Hepatocyte (in vitro differentiated cells): ENCODE measurements around the gene ODC1. TPM values are rescaled to one million over a fixed set of nuclear protein-coding genes. Genes with fewer than 3 reads are reported as not detected.
"Not testable (repeated sequence)": the region's sequence is repeated elsewhere in the genome, so short reads cannot be mapped to it uniquely, and the experiment has no call there.

Experiments used
- DNase-seq: peaks from one replicate; pipeline ENCODE4 v3.0.0-alpha.2; 2016; ENCODE audit warnings: low spot score
- H2AFZ ChIP-seq: fragments of 200-600 bp; sonication (generic); 2 replicates; pipeline ENCODE4 v1.6.0; 2016; ENCODE audit warnings: antibody characterized with exemption, mild to moderate bottlenecking
- H3K27ac ChIP-seq: fragments of 200-600 bp; sonication (generic); 2 replicates; pipeline ENCODE4 v1.5.1; 2016; ENCODE audit warnings: mild to moderate bottlenecking
- H3K27me3 ChIP-seq: fragments of 200-600 bp; sonication (generic); 2 replicates; pipeline ENCODE4 v1.6.1; 2016
- H3K36me3 ChIP-seq: fragments of 200-600 bp; sonication (generic); replicated peaks from 2 replicates; pipeline ENCODE4 v1.5.1; 2016; ENCODE audit warnings: low read depth; ENCODE audit not compliant: insufficient read depth
- H3K4me1 ChIP-seq: fragments of 200-600 bp; sonication (generic); 2 replicates; pipeline ENCODE4 v1.5.1; 2016; ENCODE audit warnings: mild to moderate bottlenecking, moderate library complexity; ENCODE audit not compliant: insufficient read depth
- H3K4me2 ChIP-seq: fragments of 200-600 bp; sonication (generic); 2 replicates; pipeline ENCODE4 v1.6.0; 2016
- H3K4me3 ChIP-seq: fragments of 200-600 bp; sonication (generic); 2 replicates; pipeline ENCODE4 v1.5.1; 2016; ENCODE audit warnings: mild to moderate bottlenecking
- H3K79me2 ChIP-seq: fragments of 200-600 bp; sonication (generic); 2 replicates; pipeline ENCODE4 v1.6.0; 2017; ENCODE audit warnings: mild to moderate bottlenecking
- H3K9me2 ChIP-seq: fragments of 200-600 bp; sonication (generic); replicated peaks from 2 replicates; pipeline ENCODE4 v1.6.0; 2017; ENCODE audit warnings: mild to moderate bottlenecking; ENCODE audit not compliant: insufficient read depth
- H3K9me3 ChIP-seq: fragments of 200-600 bp; sonication (generic); 2 replicates; pipeline ENCODE4 v1.5.1; 2016; ENCODE audit warnings: low read depth, mild to moderate bottlenecking
- H4K20me1 ChIP-seq: fragments of 200-600 bp; sonication (generic); 2 replicates; pipeline ENCODE4 v1.6.0; 2016; ENCODE audit warnings: mild to moderate bottlenecking; ENCODE audit not compliant: insufficient read depth, poor library complexity, severe bottlenecking
- EZH2 ChIP-seq: fragments of 200-600 bp; sonication (generic); IDR thresholded peaks from 2 replicates; pipeline ENCODE4 v1.6.1; 2016; ENCODE audit warnings: antibody characterized with exemption, mild to moderate bottlenecking, borderline replicate concordance
- EZH2phosphoT487 ChIP-seq: fragments of 200-600 bp; sonication (generic); IDR thresholded peaks from one replicate; pipeline ENCODE4 v1.6.1; 2018; ENCODE audit warnings: antibody characterized with exemption, mild to moderate bottlenecking, low read depth, moderate library complexity; ENCODE audit not compliant: unreplicated experiment, severe bottlenecking
- WGBS: methylation state at CpG from one replicate; pipeline ENCODE4 v1.1.6; 2016; ENCODE audit warnings: low lambda C conversion rate; ENCODE audit errors: missing lambda C conversion rate; 5-methylcytosine and 5-hydroxymethylcytosine counted together
- polyA plus RNA-seq: library from polyadenylated mRNA; unstranded; fragments of >200 nt; fragmentation: Nextera tagmentation; extraction: Ambion mirVana; gene quantifications from 2 replicates; pipeline ENCODE4 v1.2.1, GENCODE V29; 2016
- total RNA-seq: library from RNA; depleted of rRNA; stranded (reverse); fragments of >200 nt; gene quantifications from 2 replicates; pipeline ENCODE4 v1.2.3, GENCODE V29; 2014
- TF ChIP-seq, protein P1 (sequence below): fragments of 200-600 bp; sonication (generic); IDR thresholded peaks from 2 replicates; pipeline ENCODE4 v1.5.1; 2016; ENCODE audit warnings: antibody characterized with exemption, mild to moderate bottlenecking; ENCODE audit not compliant: poor library complexity

ODC1 gene
- total and polyA plus RNA-seq, 2 experiments from 2014 or later = 92.8 to 165 TPM

DNA sequence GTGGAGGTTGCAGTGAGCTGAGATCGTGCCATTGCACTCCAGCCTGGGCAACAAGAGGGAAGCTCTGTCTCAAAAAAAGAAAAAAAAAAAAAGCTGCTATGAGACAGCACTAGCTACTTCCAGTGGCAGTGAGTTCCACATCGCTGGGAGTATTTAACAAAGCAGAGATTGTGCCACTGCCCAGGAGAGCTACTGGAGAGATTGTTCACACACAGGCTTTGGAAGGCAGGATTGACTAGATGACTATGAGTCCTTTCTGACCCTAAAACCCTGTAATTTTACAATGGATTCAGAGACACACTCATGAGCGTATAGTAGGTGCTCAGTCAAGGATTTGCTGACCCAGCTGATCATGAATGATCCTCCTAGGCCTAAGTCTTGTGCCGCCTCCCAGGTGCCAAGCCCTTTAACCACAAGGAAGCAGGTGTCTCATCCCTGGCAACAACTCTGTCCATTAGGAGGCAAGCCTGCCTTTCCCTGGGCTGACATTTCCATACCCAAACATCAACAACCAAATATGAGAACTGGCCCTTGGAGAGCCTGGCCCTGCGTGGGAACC lies 45.0 kb upstream of the ODC1 start:
- Histone ChIP-seq H3K27ac (no peak overlapping the region), H3K4me1 (peaks cover 12% of the 10 kb centered on the region), H2AFZ (no peak overlapping the region), H3K9me2 (no peaks in the 10 kb centered on the region), H3K9me3 (no peaks in the 10 kb centered on the region), H3K36me3 (no peaks in the 10 kb centered on the region), H3K4me3 (no peak overlapping the region), H4K20me1 (no peaks in the 10 kb centered on the region), H3K4me2 (no peak overlapping the region), H3K27me3 (no peaks in the 10 kb centered on the region), H3K79me2 (no peaks in the 10 kb centered on the region)
- TF ChIP-seq EZH2 = no peak
- no peak for TF ChIP-seq EZH2phosphoT487
- TF ChIP-seq, protein P1, sequence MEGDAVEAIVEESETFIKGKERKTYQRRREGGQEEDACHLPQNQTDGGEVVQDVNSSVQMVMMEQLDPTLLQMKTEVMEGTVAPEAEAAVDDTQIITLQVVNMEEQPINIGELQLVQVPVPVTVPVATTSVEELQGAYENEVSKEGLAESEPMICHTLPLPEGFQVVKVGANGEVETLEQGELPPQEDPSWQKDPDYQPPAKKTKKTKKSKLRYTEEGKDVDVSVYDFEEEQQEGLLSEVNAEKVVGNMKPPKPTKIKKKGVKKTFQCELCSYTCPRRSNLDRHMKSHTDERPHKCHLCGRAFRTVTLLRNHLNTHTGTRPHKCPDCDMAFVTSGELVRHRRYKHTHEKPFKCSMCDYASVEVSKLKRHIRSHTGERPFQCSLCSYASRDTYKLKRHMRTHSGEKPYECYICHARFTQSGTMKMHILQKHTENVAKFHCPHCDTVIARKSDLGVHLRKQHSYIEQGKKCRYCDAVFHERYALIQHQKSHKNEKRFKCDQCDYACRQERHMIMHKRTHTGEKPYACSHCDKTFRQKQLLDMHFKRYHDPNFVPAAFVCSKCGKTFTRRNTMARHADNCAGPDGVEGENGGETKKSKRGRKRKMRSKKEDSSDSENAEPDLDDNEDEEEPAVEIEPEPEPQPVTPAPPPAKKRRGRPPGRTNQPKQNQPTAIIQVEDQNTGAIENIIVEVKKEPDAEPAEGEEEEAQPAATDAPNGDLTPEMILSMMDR = no peak
- WGBS = 91% methylated on average over 5 of the region's 5 CpGs
- no peak for DNase-seq

DNA sequence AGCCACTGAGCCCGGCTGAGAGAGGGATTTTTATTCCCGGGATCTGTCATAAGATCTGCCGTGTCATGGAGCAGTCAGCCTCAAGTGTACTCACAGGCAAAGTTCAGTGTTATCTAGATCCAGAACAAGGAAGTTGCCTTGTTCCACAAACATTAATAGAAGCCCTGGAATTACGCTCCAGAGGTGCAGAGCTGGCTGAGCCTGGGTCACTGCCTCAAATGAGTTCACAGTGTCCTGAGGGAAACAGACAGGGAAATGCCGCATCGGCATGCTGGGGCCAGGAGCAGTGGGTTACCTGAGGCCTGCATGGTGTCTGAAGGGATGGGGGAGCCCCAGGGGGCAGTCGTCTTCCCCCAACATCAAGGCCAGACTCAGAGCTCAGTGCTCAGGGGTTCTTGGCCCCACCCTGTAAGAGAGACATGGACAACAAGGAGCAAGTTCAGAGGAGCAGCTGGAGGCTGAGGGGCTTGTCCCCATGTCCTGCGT lies 42.7 kb upstream of the ODC1 start:
- WGBS = 67% methylated on average over 8 of the region's 8 CpGs
- H3K27me3 ChIP-seq = no peaks in the 10 kb centered on the region
- H3K9me2 ChIP-seq = no peaks in the 10 kb centered on the region
- no peak overlapping the region for H2AFZ ChIP-seq
- peak overlapping the region; percentile 32 for H3K4me2 ChIP-seq
- peaks cover 18% of the 10 kb centered on the region for H3K4me1 ChIP-seq
- H3K79me2 ChIP-seq = no peaks in the 10 kb centered on the region
- H4K20me1 ChIP-seq = no peaks in the 10 kb centered on the region
- DNase-seq = peak; percentile 77
- TF ChIP-seq, protein P1 = no peak
- TF ChIP-seq EZH2 = no peak
- no peak for TF ChIP-seq EZH2phosphoT487
- peak overlapping the region; percentile 89 for H3K27ac ChIP-seq
- H3K9me3 ChIP-seq = no peaks in the 10 kb centered on the region
- H3K4me3 ChIP-seq = no peak overlapping the region
- no peaks in the 10 kb centered on the region for H3K36me3 ChIP-seq

DNA sequence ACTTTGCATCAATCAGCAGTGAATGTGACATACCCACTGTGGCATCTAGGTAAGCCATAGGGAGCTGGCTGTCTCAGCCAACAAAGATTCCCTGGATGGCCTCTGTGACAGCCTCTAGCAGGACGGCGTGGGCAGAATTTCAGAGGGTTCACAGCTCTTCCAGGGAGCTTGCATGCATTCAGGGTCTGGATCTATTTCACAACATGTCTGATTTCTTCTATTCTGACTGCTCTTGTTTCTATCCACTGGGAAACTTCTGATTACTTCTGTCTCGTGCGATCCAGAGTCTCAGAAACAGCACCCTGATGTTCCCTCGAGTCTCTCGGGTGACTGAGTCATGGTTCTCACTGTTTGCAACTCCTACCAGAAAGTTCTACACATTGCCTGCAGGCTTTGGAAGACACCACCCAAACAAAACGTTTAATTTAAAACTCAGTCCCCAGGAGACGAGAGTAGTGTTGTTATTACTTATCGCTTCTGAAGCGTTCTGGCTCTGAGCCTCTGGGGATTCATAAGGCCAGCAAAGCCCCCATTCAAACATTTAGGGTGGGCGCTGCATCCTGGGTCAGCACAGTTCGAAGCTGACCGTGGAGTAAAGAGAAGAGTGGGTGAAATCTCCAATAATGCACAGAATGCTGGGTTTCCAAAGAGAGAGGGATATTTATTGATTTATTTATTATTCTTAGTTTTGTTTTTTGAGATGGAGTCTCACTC lies 41.9 kb upstream of the ODC1 start:
- H3K27ac ChIP-seq = peak overlapping the region; percentile 78

DNA sequence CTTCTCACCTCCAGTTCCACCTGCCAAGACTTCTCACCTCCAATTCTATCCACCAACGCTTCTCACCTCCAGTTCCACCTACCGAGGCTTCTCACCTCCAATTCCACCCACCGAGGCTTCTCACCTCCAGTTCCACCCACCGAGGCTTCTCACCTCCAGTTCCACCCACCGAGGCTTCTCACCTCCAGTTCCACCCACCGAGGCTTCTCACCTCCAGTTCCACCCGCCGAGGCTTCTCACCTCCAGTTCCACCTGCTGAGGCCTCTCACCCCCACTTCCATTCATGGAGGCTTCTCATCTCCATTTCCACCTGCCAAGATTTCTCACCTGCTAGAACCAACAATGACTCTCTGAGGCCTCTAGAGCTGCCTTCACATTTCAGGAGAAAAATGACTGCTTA lies 40.0 kb upstream of the ODC1 start:
- not testable (repeated sequence) for H3K9me2 ChIP-seq, DNase-seq, H3K4me3 ChIP-seq, H3K79me2 ChIP-seq, H3K27me3 ChIP-seq, H4K20me1 ChIP-seq, H2AFZ ChIP-seq, H3K4me2 ChIP-seq, H3K36me3 ChIP-seq, H3K9me3 ChIP-seq, H3K27ac ChIP-seq
- WGBS = 92% methylated on average over 7 of the region's 8 CpGs
- peaks cover 18% of the 10 kb centered on the region for H3K4me1 ChIP-seq

More for the DNA sequence above, 41.9 kb upstream of the ODC1 start:
- TF ChIP-seq EZH2 = no peak
- TF ChIP-seq, protein P1 = no peak
- no peak for TF ChIP-seq EZH2phosphoT487
- Histone ChIP-seq H3K9me2 (no peaks in the 10 kb centered on the region), H3K36me3 (no peaks in the 10 kb centered on the region), H3K79me2 (no peaks in the 10 kb centered on the region), H3K4me2 (no peak overlapping the region), H2AFZ (no peak overlapping the region), H4K20me1 (no peaks in the 10 kb centered on the region), H3K9me3 (no peaks in the 10 kb centered on the region), H3K27me3 (no peaks in the 10 kb centered on the region), H3K4me1 (peaks cover 18% of the 10 kb centered on the region), H3K4me3 (no peak overlapping the region)
- 87% methylated on average over 13 of the region's 13 CpGs for whole genome bisulfite sequencing
- no peak for DNase-seq

DNA sequence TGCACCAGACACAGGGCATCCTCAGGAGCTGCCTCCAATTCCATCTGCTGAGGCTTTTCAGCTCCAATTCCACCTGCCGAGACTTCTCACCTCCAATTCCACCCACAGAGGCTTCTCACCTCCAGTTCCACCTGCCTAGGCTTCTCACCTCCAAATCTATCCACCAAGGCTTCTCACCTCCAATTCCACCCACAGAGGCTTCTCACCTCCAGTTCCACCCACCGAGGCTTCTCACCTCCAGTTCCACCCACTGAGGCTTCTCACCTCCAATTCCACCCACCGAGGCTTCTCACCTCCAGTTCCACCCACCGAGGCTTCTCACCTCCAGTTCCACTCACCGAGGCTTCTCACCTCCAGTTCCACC lies 39.6 kb upstream of the ODC1 start:
- not testable (repeated sequence) for H3K4me2 ChIP-seq, H3K9me3 ChIP-seq, H3K9me2 ChIP-seq, H2AFZ ChIP-seq, H3K4me3 ChIP-seq, H3K79me2 ChIP-seq, H3K36me3 ChIP-seq, DNase-seq, H3K27me3 ChIP-seq, H4K20me1 ChIP-seq
- Histone ChIP-seq H3K4me1 (peaks cover 18% of the 10 kb centered on the region), H3K27ac (peak overlapping the region; percentile 53)
- 94% methylated on average over 5 of the region's 5 CpGs for WGBS
